HL-60 (cell line): ENCODE measurements around the gene CACNA1H.

Experiments used
- CTCF ChIP-seq: IDR thresholded peaks from one replicate; pipeline ENCODE4 v1.5.1; 2011; ENCODE audit warnings: low read length, control low read depth, inconsistent platforms; ENCODE audit not compliant: insufficient read depth
- POLR2AphosphoS5 ChIP-seq: IDR thresholded peaks from 2 replicates; pipeline ENCODE4 v1.6.1; 2012; ENCODE audit warnings: low read depth
- REST ChIP-seq: IDR thresholded peaks from 2 replicates; pipeline ENCODE4 v1.6.1; 2012; ENCODE audit warnings: low read depth; ENCODE audit not compliant: insufficient replicate concordance

- TF ChIP-seq CTCF (no peak), POLR2AphosphoS5 (no peak), REST (no peak)
These were observed 15.3 kb upstream of the CACNA1H start for GRCh38 chr16:1137604-1138003.
